Epithelial cell of proximal tubule (primary cell): Measurements from ENCODE around the gene SPATA46. TPM values are rescaled to one million over a fixed set of nuclear protein-coding genes. Genes with fewer than 3 reads are reported as not detected.
"Not testable (repeated sequence)": the region's sequence is repeated elsewhere in the genome, so short reads cannot be mapped to it uniquely, and the experiment has no call there.

Experiments used
- DNase-seq: peaks from one replicate; pipeline ENCODE4 v3.0.0-alpha.2; 2011; ENCODE audit warnings: low read depth
- H3K4me3 ChIP-seq: 2 replicates; pipeline ENCODE4 v1.5.1; 2011; ENCODE audit warnings: low read depth, mild to moderate bottlenecking, low read length
- CTCF ChIP-seq: conservative IDR thresholded peaks from 2 replicates; pipeline ENCODE4 v1.5.1; 2012; ENCODE audit warnings: low read depth, mild to moderate bottlenecking, low read length
- total RNA-seq: library from RNA; depleted of rRNA; stranded (reverse); fragments of >200 nt; gene quantifications from 2 replicates; pipeline ENCODE4 v1.2.3, GENCODE V29; 2015

SPATA46 gene
- not detected in 2 replicates for total RNA-seq

GRCh38 chr1:162376691-162377090 lies at the start of gene SPATA46:
SPATA46 (minus strand) TSS chr1:162376854; CDS start chr1:162376790, 64 bp downstream.
- DNase-seq: no peak
- no peak for TF ChIP-seq CTCF
- H3K4me3 ChIP-seq: no peak within 1 kb of the TSS

GRCh38 chr1:162422662-162423375 lies 46.2 kb upstream of the SPATA46 start:
- TF ChIP-seq CTCF: no peak
- H3K4me3 ChIP-seq: no peak overlapping the region
- no peak for DNase-seq

- H3K4me3 ChIP-seq: no peak overlapping the region
- no peak for DNase-seq
- TF ChIP-seq CTCF: no peak
Measured at GRCh38 chr1:162421258-162422164, 44.9 kb upstream of the SPATA46 start.

GRCh38 chr1:162420120-162420519 lies 43.5 kb upstream of the SPATA46 start:
- no peak for TF ChIP-seq CTCF
- no peak overlapping the region for H3K4me3 ChIP-seq
- no peak for DNase-seq

GRCh38 chr1:162419450-162419931 lies 42.8 kb upstream of the SPATA46 start:
- H3K4me3 ChIP-seq, DNase-seq: not testable (repeated sequence)

GRCh38 chr1:162418584-162418983 lies 41.9 kb upstream of the SPATA46 start:
- not testable (repeated sequence) for DNase-seq, H3K4me3 ChIP-seq

- no peak overlapping the region for H3K4me3 ChIP-seq
- no peak for TF ChIP-seq CTCF
- DNase-seq: no peak
Measured at GRCh38 chr1:162417650-162418049, 41.0 kb upstream of the SPATA46 start.

- TF ChIP-seq CTCF: no peak
- DNase-seq: no peak
- H3K4me3 ChIP-seq: no peak overlapping the region
Measured at GRCh38 chr1:162416909-162417308, 40.3 kb upstream of the SPATA46 start.
